ENCODE results near the gene DIDO1.

The DIDO1 gene

DNA sequence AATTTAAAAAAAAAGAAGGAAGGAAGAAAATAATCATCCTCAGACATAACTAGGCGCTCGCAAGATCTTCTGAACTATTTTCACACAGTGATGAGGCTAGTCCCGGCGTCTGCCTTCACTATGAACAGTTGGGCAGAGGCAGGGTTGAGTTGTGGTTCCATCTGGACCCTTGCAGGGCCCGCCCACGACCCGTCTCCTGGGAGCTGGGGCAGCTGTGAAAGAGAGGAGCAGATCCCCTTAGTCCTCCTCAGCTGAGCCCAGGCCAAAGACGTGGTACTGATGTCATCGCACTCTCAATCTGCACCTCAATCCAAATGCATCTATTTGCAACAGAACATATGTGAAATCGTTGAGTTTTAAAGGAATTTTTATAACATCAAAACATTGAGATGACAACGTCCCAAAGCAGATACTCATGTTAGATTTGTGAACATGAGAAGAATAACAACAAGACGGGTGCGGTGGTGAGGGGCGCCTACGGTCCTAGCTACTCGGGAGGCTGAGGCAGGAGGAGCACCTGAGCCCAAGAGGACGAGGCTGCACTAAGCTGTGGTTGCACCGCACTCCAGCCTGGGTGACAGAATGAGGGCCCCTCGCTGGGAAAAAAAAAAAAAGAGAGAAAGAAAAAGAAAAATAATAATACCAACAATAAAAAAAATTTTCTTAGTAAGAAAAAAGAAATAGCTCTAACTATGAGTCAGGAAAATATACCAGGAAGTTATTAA is 80.0 kb downstream of the DIDO1 start:
- no peak for DNase-seq

DNA sequence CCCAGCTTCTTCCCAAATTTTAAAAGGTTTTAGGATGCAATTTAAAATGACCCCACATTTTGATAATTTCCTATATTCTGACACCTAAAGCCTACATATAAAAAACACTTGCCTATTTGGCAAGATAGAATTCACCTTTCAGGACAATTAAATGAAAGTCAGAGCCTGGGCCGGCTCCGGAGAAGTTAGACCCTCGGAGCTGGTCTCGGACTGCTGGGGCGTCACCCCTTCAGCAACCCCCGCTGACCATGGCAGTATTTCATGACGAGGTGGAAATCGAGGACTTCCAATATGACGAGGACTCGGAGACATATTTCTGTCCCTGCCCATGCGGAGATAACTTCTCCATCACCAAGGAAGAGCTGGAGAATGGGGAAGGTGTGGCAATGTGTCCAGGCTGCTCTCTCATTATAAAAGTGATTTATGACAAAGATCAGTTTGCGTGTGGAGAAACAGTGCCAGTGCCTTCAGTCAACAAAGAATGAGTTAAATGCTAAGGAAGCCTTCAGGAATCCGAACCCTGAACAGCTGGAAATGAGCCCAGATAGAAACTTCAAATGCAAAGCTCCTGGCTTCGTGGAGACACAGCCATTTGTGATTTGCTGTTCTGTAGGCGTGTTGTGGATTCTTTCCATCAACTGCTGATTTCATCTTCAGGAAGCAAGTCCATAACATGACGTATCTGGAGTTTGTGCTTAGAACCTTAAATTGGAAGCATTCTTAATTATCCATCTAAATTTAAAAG is 80.7 kb downstream of the DIDO1 start:
- no peak for DNase-seq

DNA sequence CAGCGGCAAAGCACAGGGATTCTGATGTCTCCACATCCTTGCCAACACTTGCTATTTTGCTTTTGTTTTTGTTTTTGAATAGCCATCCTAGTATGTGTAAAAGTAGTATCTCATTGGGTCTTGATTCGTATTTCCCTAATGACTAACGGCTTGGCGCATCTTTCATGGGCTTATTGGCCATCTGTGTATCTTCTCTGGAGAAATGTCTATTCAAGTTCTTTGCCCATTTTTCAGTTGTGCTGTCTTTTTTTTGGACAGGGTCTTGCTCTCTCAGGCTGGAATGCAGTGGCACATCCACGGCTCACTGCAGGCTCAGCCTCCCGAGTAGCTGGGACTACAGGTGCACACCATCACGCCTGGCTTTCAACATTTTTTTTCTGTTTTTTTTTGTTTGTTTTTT is 82.1 kb downstream of the DIDO1 start:
- no peak for DNase-seq

DNA sequence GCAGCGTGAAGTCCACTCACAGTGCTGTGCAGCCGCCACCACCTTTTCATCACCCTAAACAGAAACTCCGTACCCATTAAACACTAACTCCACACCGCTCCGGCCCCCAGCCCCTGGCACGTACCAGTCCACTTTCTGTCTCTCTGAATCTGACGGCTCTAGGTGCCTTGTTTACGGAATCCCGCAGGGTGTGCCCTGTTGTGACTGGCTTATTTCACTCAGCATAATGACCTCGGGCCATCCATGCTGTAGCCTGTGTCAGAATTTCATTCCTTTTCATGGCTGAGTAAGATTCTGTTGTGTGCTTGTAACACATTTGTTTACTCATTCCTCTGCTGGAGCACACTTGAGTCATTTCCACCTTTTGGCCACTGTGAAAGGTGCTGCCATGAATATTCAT is 82.6 kb downstream of the DIDO1 start:
- no peak for DNase-seq

DNA sequence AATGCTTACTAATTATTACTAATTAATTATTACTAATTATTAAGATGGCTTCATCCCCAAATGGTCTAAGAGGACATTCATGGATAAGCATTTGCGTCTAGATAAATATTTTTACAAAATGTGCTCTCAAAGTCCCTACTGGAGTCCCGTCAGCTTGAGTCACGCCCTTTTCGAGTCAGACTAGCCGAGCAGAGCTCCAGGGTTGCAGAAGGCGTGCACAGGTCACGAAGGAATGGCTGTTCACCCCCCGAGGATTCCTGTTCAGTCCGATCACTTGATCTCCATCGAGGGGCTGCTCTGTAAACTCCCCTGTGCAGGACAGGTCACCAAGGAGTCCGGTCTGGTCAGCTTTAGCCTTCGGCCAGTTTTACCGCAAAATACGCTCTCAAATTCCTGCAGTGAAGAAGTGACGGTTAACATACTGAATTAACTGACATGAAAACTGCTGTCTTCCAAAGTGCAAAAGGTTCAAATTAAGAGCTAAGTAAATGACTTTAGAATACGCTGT is 84.5 kb downstream of the DIDO1 start:
- no peak for DNase-seq

DNA sequence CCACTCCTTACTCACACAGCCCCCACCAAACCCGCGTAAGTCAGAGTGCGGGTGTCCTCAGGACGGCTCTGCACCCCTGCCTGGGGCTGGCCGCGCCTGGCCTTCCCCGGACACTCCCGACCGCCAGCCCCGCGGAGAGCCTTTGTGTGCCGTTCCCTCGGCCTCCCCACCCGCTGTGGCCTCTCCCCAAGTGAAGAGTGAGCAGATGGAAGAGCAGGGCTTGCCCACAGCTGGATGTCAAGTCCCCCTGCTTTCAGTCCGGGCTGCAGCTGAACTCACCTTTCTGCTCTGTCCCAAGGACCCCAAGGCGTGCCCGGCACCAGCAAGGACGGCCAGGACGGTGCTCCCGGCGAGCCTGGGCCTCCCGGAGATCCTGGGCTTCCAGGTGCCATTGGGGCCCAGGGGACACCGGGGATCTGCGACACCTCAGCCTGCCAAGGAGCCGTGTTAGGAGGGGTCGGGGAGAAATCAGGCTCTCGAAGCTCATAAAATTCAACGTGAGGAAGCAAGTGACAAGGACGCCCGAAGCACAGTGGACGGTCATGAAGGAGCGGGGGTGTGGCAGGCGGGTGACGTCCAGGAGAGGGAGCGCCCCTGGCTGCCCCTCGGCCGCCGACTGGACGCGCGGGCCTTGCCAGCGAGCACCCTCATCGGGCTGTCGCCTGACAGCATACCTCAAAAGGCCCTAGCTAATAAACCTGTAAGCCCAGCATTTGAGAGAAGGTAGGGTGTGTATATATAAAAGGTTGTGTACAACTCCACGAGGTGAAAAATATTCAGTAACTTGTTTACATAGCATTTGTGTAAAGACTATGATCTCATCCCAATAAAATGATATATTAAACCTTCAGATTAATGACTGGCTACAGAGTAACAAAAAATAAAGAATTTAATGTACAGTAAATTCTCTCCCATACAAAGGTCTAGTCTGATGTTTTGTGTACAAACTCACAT is 85.8 kb downstream of the DIDO1 start:
- no peak for DNase-seq

DNA sequence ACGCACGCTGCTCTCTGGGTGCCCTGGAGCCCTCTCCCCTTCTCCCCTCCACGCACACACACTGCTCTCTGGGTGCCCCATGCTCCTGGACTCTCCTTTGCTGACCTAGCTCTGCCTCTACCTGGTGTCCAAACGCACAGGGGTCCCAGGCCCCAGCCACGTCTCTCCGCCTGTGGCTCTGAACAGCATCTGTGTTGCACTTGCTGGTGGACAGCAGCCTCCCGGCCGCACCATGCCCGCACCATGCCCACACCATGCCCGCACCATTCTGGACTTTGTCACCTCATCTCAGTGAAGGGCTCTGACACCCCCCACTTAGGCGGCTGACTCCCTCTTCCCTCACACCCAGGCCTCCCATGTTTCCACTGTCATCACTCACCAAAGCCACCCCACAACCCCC is 86.5 kb downstream of the DIDO1 start:
- no peak for DNase-seq

DNA sequence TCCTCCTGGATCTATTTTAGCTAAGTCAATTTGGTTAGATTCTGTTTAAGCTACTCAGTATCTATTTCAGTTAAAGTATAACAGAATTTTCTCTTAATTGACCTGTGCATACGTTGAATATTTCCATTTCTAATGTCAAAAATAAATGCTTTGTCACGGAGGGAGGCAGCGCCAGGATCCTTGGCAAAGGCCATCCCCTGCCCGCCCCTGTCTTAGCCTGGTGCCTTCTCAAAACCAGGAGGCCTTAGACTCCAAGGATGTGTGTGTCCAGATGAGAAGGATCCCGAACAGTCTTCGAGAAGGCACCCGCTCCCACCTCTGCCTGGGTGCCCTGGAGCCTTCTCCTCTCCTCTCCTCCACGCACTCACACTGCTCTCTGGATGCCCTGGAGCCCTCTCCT is 87.0 kb downstream of the DIDO1 start:
- no peak for DNase-seq

DNA sequence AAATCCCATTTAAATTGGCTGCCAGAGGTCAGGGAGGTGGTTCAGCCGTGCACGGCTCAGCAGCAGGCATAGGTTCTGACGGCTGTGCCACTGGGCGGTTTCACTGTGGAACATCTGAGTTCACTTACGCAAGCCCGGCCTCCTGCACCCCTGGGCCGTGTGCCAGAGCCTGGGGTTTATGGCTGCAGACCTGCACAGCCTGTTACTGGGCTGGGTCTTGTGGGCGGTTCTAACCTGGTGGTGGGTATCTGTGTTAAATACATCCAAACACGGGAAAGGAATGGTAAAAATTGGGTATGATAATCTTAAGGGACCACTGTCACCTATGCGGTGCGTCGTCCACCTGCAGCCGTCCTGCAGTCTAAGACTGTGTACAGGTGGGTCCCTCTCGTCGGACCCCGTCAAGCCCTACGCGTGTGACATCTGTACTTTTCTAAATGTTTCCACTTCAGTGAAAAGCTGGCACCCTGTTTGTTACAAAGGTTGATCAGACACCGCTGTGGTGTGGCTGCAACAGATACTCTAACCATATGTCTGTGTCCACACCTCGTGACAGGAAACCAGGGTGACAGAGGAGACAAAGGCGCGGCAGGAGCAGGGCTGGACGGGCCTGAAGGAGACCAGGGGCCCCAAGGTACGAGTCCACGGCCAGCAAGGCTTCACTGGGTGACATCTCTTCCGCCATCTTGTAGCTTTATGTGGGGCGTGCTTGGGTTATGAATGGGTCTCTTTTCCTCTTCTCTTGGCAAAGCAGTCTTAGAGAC is 88.0 kb downstream of the DIDO1 start:
- DNase-seq, result no peak

DNA sequence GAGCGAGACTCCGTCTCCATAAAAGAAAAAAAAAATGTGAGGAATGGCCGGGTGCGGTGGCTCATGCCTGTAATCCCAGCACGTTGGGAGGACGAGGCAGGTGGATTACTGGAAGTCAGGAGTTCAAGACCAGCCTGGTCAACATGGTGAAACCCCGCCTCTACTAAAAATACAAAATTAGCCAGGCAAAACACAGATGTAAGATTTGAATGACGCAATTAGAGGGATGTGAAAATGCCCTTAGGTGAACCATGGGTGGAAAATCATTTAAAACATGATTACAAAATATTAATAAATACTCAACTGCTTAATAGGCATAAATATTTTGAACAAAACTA is 88.5 kb downstream of the DIDO1 start:
- DNase-seq, result no peak

DNA sequence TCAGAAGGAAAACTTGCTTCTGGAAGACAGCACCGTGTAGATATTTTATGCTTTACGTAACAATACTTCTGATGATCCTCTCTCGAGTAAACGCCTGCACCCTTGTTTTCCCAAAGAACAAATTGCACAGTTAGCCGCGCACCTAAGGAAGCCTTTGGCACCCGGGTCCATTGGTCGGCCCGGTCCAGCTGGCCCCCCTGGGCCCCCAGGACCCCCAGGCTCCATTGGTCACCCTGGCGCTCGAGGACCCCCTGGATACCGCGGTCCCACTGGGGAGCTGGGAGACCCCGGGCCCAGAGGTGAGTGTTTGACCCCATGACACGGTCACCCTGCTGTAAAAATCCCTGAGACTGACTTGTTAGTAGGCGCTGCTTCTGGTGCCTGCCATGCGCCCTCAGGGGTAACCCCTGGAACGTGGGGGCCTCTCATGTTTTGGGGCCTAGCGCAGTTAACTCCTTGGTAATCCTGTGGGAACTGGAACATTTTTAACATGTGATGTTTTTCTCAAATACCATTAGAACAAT is 89.3 kb downstream of the DIDO1 start:
- DNase-seq, result no peak

DNA sequence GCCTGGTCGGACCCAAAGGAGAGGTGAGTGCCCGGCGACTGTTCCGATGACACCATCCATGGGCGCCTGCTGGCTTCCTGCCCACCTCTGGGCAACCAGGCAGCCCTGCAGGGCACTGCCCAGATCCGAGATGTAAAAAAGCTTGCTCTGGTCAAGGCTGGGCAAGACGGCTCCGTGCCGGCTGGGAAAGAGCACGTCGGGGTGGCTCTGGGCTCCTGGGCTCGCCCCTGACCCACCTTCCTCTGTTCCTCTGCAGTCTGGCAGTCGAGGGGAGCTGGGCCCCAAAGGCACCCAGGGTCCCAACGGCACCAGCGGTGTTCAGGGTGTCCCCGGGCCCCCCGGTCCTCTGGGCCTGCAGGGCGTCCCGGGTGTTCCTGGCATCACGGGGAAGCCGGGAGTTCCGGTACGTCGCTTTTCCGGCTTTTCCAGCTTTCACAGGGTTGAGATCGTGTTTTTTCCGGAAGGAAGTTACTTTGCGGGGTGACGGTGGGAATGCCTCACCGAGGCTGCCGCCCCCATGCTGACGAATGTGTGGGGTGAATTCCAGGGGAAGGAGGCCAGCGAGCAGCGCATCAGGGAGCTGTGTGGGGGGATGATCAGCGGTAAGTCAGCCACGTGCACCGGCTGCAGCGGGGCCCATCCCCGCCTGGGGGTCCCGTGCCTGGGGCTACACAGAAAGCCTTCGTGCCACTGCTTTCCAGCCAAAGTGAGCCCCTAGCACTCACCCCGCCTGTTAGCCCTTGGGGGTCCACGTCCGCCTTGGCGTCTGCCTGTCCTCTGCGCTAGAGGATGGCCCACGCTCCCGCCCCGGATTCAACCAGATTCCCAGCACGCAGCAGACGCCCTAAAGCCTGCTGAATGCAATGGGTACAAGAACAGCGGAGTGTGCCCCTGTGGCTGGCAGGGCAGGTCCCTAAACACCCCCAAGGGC is 90.1 kb downstream of the DIDO1 start:
- DNase-seq, result no peak

DNA sequence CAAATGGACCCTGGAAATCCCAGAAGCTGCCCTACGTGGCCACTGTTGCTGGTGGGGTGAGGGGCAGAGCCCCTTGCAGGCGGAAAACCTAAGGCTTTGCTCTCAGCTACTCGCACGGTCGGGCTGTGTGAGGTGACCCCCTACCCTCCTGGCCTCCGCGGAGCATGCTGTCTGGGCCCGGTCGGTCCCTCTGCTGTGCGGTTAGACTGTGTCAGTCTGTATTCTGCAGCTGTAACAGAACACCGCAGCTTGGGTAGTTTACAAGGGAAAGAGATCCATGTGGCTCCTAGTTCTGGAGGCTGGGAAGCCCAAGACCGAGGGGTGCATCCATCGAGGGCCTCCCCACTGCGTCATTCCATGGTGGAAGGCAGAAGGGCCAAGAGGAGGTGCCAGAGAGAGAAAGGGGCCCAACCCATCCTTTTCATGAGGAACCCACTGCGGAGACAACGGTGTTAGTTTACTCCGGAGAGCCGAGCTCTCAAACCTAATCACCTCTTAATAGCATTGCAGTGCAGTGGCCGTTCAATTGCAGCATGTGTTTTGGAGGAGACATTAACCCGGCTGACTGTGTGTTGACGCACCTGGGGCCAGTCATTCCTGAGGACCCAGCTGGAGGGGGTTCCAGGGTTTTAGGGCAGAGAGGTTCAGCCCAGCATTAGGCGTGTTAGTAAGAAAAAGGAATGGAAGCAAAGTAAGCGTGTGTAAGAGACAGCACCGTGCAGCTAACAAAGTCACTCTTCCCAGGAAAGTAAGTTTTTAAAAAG is 91.2 kb downstream of the DIDO1 start:
- no peak for DNase-seq

DNA sequence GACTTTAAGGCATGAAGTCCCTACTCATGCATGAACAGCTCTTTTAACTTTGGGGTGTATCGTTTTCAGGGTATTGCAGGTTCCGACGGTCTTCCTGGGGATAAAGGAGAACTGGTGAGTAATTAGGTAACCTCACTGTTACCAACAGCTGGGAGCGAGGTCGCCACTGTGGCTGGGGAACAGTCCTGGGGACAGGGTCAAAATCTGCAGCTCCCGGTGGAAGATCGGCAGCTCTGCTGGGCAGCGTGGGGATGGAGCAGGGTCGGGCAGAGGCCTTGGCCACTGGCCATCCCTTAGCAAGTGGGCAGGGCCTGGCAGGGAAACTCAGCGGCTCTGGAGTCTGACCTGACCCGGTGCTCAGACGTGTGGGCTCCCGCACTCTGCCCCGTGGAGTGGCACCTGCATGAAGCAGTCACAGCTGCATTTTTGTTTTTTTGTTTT is 93.3 kb downstream of the DIDO1 start:
- no peak for DNase-seq

DNA sequence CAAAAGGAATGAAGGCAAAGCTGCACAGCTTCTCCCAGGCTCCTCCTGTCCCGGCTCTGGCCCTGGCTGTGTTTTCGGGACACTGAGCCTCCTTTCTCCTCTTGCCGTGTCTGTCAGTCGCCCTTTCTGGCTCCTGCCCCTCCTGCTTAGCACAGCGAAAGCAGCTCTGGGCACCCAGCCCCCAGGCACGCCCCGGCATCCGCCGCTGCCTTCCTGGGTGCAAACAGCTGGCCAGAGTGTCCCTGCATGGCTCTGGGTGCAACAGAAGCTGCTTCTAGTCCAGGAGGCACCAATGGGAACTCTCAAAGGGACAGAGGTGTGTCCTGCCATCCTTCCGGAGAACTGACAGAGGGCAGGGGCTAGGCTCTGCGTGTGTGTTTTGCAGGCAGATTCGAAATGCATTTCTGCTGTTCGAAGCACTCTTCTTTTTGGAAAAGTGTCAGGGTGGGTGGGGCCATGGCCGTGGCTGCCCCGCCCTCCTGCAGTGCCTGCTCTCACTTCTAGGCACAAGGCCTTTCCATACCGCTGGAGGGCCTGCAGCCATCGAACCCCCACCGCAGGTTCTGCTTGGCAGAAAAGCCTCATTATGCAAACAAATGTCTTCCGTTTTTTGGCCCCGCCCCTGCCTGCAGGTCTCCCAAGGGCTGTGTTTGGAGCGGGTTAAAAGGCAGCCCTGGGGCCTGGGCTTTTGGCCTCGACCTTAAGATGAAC is 93.9 kb downstream of the DIDO1 start:
- no peak for DNase-seq

DNA sequence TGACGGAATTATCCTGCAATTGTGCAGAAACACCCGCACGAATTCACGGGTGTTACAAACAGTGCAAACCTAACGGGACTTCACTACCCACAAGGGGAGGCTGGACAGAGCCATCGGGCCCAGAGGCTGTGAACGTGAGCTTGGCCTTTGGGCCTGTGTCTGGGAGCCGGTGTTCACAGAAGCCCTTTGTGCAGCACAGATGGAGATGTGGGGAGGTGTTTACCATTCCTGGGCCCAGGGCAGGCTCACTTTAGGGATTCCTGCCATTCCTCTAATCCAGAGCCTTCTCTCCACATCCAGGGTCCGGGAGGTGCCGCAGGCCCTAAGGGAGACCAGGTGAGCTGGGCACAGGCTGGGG is 94.5 kb downstream of the DIDO1 start:
- DNase-seq, result no peak

DNA sequence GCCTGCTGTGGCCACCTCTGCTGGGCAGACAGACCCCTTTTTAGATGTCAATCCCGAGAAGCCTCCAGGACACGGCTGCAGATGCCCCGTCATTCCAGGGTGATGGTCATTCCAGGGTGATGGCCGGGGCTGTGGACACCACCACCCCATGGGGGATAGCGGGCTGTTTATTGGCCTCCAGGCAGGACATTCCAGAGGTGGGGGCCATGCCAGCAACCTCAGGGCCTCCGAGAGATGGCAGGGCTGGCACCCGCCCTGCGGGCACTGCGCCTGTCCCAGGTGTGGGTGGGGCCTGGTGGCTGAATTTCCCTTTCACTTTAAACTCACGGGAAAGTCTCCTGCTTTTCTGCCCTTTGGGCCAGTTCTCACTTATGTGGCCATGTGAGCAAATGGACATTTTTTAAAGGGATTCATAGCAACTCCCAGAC is 94.9 kb downstream of the DIDO1 start:
- no peak for DNase-seq

DNA sequence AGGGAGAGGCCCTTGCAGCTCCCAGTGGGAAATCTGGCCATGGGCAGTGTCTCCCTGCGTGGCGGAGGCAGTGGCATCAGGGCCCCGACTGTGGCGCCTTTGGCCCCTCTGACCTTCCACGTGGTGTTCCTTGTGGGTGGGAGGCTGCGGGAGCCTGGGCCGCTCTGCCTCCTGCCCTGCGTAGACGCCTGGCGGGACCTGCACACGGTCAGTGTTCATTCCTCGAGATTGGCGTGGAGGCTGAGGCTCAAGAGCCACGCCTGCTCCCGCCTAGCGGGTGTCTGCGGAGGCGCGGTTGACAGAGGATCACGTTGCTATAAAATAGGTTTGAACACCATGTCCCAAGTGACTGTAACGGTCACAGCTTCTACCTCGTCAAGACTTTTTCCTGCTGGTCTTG is 95.5 kb downstream of the DIDO1 start:
- DNase-seq, result no peak

DNA sequence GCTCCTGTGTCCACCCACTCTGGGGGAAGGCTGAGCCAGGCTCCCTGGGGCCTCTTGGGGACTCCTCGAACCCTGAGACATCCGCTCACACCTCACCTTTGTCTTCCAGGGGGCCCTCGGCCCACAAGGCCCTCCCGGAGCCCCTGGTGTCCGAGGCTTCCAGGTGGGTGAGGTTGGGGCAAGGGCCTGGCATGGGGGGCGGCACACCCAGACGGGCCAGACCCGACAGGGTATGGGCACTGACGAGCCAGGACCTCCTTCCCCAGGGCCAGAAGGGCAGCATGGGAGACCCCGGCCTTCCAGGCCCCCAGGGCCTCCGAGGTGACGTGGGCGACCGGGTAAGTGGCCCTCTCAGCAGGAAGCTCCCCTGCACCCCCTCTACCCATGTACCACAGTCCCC is 96.1 kb downstream of the DIDO1 start:
- no peak for DNase-seq
